Jurkat, Clone E6-1 (cell line): ENCODE data around the gene CCL7. TPM values are rescaled to one million over a fixed set of nuclear protein-coding genes. Genes with fewer than 3 reads are reported as not detected.
"Not testable (repeated sequence)": the region's sequence is repeated elsewhere in the genome, so short reads cannot be mapped to it uniquely, and the experiment has no call there.

Experiments
- DNase-seq: peaks from one replicate; pipeline ENCODE4 v3.0.0-alpha.2; 2011; ENCODE audit warnings: low read depth, low spot score
- H3K4me3 ChIP-seq: 2 replicates; pipeline ENCODE4 v1.5.1; 2011; ENCODE audit warnings: mild to moderate bottlenecking, low read length, control low read depth, moderate library complexity
- polyA plus RNA-seq: library from polyadenylated mRNA; unstranded; fragments of >200 nt; gene quantifications from one replicate; pipeline ENCODE4 v1.2.1, GENCODE V29; 2012; ENCODE audit warnings: missing spikeins; ENCODE audit not compliant: insufficient read length, insufficient read depth

Gene CCL7
- polyA plus RNA-seq = not detected

DNA sequence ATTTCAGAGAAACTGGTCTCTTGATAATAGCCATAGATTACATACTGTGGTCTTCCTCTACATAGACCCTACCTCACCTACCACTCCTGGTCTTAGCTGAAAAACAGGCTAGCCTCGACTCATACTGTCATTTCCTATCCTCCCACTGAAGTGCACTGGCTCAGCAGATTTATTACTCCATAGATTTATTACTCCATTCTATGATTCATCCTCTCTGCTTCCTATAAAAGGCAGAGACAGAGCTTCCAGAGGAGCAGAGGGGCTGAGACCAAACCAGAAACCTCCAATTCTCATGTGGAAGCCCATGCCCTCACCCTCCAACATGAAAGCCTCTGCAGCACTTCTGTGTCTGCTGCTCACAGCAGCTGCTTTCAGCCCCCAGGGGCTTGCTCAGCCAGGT, at the start of gene CCL7:
CCL7 (plus strand) TSS at position 253 of the 400 bp plus-strand sequence; CDS start at position 323, 70 bp downstream.
- no peak within 1 kb of the TSS for H3K4me3 ChIP-seq
- DNase-seq = no peak

DNA sequence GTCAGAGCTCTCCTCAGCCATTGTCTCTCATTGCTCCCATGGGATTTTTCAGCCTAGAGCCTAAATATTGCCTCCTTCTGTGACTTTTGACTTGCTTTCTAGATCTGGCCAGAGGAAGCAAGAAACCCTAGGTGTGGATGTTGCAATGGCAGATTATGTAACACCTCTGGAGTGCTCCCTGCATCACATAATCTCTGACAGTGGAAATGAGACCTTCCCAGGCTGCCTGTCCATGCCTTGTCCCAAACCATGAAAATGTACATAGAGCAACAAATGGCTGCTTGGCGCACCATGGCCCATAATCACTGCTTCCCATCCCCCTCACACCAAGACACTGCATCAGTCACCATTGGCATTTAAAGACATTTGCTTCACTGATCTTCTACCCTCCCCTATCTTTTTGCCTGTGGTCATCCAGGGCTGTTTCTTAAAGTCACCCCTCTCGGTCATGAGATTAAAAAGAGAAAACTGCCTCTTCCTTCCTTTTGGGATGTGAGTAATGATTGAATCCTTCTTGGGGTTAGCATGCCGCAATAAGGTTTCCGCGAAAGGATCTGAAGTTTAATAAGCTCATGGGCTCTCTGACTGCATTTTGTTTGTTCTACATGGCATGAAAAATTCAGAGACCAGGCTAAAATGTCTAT, 49.1 kb upstream of the CCL7 start:
- H3K4me3 ChIP-seq = no peak overlapping the region
- no peak for DNase-seq

DNA sequence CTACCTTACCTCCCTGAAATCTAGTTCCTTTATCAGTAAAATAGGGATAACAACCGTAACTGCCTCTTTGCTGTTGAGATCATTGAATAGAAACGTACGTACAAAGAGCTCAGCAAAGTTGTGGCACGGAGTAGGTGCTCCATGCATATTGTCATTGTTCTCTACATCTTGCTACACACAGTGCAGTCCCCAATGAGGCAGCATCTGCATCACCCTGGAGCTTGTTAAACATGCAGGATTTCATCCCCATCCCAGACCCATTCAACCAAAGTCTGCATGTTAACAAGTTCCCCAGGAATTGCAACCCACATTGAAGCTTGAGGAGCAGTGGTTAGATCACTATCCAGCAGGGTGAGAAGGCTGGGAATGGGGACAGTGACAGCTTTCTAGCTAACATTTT, 48.6 kb upstream of the CCL7 start:
- H3K4me3 ChIP-seq = no peak overlapping the region
- no peak for DNase-seq

GRCh38 chr17:34222722-34223497, 47.1 kb upstream of the CCL7 start:
- no peak overlapping the region for H3K4me3 ChIP-seq
- no peak for DNase-seq

DNA sequence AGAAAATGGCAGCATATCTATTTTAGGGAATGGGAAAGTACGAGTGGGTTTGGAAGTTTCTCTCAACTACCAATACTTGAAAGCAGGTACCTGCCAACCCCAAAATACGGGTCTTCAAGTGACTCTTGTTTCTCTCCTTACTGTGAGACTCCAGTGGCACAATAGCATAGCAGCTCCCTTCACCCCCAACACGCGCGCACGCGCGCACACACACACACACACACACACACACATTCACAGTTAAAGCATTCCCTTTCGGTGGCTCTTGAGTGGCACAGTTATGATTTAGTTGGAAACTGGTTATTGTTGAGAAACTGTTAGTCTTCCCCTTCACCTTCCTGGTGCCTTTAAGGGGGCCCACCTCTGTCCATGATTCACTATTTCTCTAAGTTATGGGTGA, 45.0 kb upstream of the CCL7 start:
- no peak for DNase-seq
- H3K4me3 ChIP-seq = no peak overlapping the region

- no peak overlapping the region for H3K4me3 ChIP-seq
- no peak for DNase-seq
These were observed 43.8 kb upstream of the CCL7 start for GRCh38 chr17:34226011-34226743.

GRCh38 chr17:34226744-34227034, 43.3 kb upstream of the CCL7 start:
- no peak for DNase-seq
- no peak overlapping the region for H3K4me3 ChIP-seq

GRCh38 chr17:34227293-34227692, 42.7 kb upstream of the CCL7 start:
- H3K4me3 ChIP-seq, DNase-seq: not testable (repeated sequence)

DNA sequence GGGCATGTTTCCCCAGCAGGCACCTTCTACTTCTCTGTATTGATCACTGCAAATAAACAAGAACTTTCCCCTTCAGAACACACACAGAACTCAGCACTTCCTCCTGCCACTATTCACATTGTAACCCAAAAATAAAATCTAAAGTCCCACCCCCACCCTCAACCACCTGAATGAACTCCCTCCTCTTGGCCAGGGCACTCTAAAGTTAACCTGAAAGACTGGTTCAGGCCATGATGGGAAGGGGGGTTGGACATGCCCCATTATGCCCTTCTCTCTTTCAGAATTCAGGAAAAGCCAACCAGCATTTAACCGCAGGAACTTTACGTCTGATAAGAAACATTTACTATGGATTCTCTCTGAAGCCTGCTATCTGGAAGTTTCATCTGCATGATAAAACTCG, 42.3 kb upstream of the CCL7 start:
- no peak for DNase-seq

DNA sequence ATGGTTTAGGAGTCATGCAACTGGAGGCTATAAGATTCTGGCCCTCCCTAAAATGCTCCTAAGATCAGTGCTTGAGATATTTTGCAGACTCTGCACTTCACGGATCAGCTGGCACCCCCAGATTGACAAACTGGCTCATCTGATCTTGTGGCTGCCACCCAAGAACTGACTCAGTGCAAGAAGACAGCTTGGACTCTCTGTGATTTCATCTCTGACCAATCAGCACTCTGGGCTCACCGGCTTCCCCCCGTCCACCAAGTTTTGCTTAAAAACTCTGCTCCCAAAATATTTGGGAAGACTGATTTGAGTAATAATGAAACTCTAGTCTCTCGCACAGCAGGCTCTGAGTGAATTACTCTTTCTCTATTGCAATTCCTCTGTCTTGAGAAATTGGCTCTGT, 41.2 kb upstream of the CCL7 start:
- no peak for DNase-seq
- H3K4me3 ChIP-seq = no peak overlapping the region

More for the DNA sequence above, 42.3 kb upstream of the CCL7 start:
- H3K4me3 ChIP-seq = no peak overlapping the region

- DNase-seq = no peak
- no peak overlapping the region for H3K4me3 ChIP-seq
These were observed 39.7 kb upstream of the CCL7 start for GRCh38 chr17:34230342-34230741.

GRCh38 chr17:34234616-34235015, 35.4 kb upstream of the CCL7 start:
- H3K4me3 ChIP-seq = no peak overlapping the region
- DNase-seq = no peak

DNA sequence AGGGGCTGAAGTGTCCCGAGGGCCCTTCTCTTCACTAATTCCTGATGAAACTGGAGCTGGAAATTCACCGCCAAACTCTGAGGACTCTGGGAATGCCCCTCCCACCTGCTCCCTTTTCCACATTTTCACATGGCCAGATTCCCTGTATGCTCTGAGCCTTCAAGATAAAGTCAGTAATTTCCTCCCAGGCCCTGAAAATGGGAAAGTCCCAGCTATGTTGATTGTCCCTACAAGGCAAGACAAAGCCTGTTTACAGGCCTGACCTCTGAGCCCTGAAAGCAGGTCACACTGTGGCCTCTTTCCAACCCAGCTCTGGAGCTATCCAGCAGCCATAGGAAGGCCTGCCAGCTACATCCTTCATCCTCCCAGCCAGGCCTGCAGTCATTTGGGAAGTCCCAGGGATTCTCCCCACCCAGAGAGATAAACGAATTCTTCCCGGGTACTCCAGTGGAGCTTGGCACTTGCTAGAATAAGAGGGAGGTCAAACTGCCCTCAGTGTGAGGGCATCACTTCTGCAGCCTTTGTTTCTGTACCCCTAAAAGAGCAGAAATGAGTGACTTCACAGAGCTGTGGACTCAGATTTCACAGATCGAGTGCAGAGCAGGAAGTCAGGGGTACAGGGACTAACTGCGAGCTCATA, 34.5 kb upstream of the CCL7 start:
- no peak overlapping the region for H3K4me3 ChIP-seq
- DNase-seq = no peak

- no peak overlapping the region for H3K4me3 ChIP-seq
- no peak for DNase-seq
These were observed 33.6 kb upstream of the CCL7 start for GRCh38 chr17:34236281-34236892.

GRCh38 chr17:34237458-34237857, 32.6 kb upstream of the CCL7 start:
- no peak overlapping the region for H3K4me3 ChIP-seq
- DNase-seq = no peak

DNA sequence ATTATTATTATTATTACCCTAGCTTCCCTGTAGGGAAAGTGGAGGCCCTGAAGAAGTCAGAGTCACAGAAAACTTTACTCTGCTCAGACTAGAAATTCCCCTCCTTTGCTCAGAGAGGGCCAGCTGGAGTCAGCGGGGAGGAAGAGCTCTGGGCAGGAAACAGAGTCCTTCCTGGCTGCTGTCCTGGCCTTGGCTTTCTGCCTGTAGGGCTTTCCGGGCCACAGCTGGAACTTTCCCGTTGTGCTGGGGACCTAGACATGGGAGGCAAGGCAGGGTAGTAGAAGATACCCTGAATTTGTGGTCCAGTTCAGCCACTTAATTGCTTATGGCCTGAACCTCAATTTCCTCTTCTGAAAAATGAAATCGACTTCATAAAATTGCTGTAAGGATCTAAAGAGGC, 29.0 kb upstream of the CCL7 start:
- no peak for DNase-seq
- no peak overlapping the region for H3K4me3 ChIP-seq

DNA sequence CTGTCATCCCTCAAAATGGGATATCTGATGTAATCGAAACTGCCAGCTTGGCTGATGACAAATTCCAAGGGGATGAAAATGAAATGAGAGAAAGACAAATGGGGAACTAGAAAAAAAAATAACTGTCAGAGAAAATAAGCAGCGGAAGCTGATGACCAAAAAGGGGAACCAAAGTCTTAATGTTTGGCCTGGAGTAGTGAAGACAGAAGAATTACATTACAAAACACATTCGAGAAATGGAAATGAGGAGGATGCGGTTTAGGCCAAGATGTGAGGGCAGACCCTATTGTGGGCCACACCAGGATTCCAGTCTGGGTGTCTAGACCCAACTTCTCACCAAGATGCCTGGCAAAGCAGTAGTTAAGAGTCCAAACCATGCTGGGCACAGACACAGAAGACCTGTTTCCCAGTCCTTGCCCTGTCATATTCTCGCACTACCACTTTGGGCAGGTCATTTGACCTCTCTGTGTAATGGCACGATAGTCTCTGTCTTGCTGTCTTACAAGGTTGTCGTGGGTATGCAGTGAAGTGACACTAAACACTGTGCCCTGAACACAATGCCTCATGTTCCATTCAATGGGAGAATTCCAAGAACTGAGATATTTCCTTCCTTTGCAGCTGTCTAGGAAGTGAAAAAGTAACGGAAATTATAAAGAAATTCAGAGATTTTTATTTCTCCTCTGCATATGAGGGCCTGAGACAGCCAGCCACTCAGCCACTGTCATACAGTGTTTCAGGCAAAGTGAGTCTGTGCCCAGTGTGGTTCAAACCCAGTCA, 27.2 kb upstream of the CCL7 start:
- no peak overlapping the region for H3K4me3 ChIP-seq
- DNase-seq = no peak

DNA sequence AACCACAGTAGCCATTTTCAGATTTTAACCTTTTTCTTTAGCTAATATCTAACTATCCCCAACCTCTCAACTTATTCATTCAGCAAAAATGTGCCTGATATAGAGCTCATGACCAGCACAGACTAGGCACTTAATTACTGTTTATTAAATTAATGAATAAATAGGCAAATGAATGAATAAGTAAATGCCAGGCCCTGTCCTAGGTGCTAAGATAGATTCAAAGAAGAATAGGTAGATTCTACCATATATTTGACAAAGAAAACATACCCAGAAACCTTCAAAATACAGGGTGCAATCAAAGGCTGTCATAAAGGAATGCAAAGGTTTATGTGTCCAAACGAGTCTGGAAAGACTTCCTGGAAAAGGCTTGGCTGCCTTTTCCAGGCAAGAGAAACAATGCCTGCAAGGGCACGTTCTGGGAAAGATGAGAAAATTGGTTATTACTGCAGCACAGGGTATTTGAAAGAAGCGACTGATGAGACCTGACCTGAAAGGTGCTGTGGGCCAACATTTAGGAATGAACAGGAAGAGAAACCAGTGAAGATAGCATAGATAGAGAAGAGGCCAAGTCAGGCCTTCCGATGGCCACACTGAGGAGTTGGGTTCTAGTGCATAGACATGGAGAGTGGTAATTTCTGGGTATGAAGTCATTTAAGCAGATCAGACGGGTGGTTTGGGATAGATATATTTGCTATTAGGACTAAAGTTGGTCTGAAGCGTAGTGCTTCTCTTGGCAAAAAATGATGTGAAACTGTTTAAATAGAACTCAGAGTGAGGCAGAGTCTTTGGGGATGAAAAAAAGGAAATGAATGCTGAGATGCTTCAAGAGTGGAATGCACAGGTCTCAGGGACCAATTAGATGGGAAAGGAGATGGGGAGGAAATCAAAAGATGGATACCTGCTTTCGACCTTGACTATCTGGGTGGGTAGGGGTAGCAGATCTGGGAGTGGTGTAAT, 26.4 kb upstream of the CCL7 start:
- H3K4me3 ChIP-seq = no peak overlapping the region
- no peak for DNase-seq
